22Rv1 (cell line): Measurements from ENCODE around the gene TRIM4.

Source experiments
- CTCF ChIP-seq: fragments of 450-650 bp; IDR thresholded peaks from 2 replicates; pipeline ENCODE4 v1.5.1; 2017; ENCODE audit warnings: mild to moderate bottlenecking
- ZFX ChIP-seq: fragments of 450-650 bp; IDR thresholded peaks from 2 replicates; pipeline ENCODE4 v1.6.1; 2017; ENCODE audit warnings: antibody characterized with exemption, borderline replicate concordance

DNA sequence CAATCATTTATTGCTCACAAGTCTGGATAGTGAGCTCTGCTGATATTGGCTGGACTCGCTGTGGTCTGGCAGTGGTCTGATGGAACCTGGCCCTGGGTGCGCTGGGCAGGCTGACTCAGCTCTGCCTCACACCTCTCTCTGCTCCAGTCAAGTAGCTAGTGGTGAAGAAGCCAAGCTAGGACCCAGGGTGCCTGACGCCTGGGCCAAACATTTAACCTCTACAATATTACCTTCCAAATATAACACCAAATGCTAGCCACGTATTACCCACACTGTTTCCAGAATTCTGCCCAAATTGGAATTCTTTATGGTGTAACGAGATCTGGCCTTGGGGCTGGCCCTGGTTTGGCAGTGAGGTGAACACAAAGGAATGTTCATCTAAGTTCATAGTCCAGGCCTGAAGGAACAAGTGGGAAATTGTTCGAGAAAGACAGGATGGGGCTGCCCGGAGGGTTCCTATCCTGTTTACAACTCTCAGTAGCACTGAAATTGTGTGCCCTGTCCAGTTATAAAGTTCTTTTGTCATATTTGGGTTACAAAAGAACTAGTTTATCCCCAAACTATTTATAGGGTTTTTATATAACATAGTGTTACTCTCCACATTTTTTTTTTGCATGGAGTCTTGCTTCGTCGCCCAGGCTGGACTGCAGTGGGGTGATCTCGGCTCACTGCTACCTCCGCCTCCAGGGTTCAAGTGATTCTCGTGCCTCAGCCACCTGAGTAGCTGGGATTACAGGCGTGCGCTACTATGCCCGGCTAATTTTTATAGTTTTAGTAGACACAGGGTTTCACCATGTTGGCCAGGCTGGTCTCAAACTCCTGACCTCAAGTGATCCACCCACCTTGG is 58.8 kb downstream of the TRIM4 start:
- TF ChIP-seq CTCF (no peak), ZFX (no peak)
